A549 (cell line): ENCODE results near the gene EIF6.

Experiments
- HDAC2 ChIP-seq: fragments of 200-600 bp; sonication (generic); IDR thresholded peaks from 2 replicates; pipeline ENCODE4 v1.6.1; 2016
- POLR2A ChIP-seq: IDR thresholded peaks from 2 replicates; pipeline ENCODE4 v1.6.1; 2012; ENCODE audit warnings: mild to moderate bottlenecking, low read length
- RAD21 ChIP-seq, 2 experiments: fragments of >200 bp in 1 of 2; sonication (Bioruptor Twin) in 1 of 2; formaldehyde crosslinking in 1 of 2; IDR thresholded peaks in 1 of 2; conservative IDR thresholded peaks in 1 of 2; 2 replicates in 1 of 2; 3 replicates in 1 of 2; pipeline ENCODE4 v1.6.1; 2012 to 2018; ENCODE audit warnings: inconsistent platforms in 1 of 2
- TF ChIP-seq, protein P1 (sequence below): fragments of >200 bp; sonication (Bioruptor Twin); formaldehyde crosslinking; IDR thresholded peaks from 3 replicates; pipeline ENCODE4 v1.5.1; 2016
- TF ChIP-seq, protein P2 (sequence below): fragments of 450-650 bp; IDR thresholded peaks from 2 replicates; pipeline ENCODE4 v1.6.1; 2014; ENCODE audit warnings: antibody characterized with exemption

DNA sequence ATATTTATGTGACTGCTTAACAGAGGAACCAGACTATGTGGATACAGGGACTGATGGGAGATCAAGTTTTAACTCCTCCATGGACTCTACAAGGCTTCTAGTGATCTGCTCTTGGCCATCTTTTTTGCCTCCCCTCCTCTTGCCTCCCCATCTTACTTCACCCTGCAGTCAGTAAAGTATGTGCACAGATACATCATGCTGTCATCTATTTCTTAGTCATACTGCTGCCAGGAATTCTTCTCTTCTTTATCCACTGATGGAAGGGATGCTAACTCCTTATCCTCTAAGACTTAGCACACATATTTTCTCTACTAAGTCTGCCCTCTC lies 35.3 kb upstream of the EIF6 start:
- TF ChIP-seq RAD21 (conservative IDR thresholded peaks at IDR 0.05 in 1 of 2, IDR thresholded peaks at IDR 0.05 in 1 of 2): no peak
- no peak for TF ChIP-seq HDAC2
- TF ChIP-seq, protein P1, sequence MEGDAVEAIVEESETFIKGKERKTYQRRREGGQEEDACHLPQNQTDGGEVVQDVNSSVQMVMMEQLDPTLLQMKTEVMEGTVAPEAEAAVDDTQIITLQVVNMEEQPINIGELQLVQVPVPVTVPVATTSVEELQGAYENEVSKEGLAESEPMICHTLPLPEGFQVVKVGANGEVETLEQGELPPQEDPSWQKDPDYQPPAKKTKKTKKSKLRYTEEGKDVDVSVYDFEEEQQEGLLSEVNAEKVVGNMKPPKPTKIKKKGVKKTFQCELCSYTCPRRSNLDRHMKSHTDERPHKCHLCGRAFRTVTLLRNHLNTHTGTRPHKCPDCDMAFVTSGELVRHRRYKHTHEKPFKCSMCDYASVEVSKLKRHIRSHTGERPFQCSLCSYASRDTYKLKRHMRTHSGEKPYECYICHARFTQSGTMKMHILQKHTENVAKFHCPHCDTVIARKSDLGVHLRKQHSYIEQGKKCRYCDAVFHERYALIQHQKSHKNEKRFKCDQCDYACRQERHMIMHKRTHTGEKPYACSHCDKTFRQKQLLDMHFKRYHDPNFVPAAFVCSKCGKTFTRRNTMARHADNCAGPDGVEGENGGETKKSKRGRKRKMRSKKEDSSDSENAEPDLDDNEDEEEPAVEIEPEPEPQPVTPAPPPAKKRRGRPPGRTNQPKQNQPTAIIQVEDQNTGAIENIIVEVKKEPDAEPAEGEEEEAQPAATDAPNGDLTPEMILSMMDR: no peak
- TF ChIP-seq, protein P2, sequence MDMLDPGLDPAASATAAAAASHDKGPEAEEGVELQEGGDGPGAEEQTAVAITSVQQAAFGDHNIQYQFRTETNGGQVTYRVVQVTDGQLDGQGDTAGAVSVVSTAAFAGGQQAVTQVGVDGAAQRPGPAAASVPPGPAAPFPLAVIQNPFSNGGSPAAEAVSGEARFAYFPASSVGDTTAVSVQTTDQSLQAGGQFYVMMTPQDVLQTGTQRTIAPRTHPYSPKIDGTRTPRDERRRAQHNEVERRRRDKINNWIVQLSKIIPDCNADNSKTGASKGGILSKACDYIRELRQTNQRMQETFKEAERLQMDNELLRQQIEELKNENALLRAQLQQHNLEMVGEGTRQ: no peak
- no peak for TF ChIP-seq POLR2A
